Suprapubic skin (tissue), 4 donors: ENCODE measurements around the gene TRIM47. TPM values are rescaled to one million over a fixed set of nuclear protein-coding genes. Genes with fewer than 3 reads are reported as not detected.
"Not testable (repeated sequence)": the region's sequence is repeated elsewhere in the genome, so short reads cannot be mapped to it uniquely, and the experiment has no call there.

ENCODE experiments used
- DNase-seq, 2 donors: peaks; one replicate each; pipeline ENCODE4 v3.0.0-alpha.2; 2019; ENCODE audit warnings: low spot score in 2 of 2
- H3K27ac ChIP-seq: fragments of 200-600 bp; sonication (generic); one replicate; pipeline ENCODE4 v1.5.1; 2019
- H3K27me3 ChIP-seq: fragments of 200-600 bp; sonication (generic); one replicate; pipeline ENCODE4 v1.5.1; 2019
- H3K36me3 ChIP-seq: fragments of 200-600 bp; sonication (generic); one replicate; pipeline ENCODE4 v1.5.1; 2019
- H3K4me1 ChIP-seq: fragments of 200-600 bp; sonication (generic); one replicate; pipeline ENCODE4 v1.5.1; 2019
- H3K4me3 ChIP-seq: fragments of 200-600 bp; sonication (generic); one replicate; pipeline ENCODE4 v1.5.1; 2019; ENCODE audit warnings: mild to moderate bottlenecking
- H3K9me3 ChIP-seq: fragments of 200-600 bp; sonication (generic); one replicate; pipeline ENCODE4 v1.5.1; 2019
- EP300 ChIP-seq: sonication (generic); formaldehyde crosslinking; IDR thresholded peaks from one replicate; pipeline ENCODE4 v1.6.1; 2017; ENCODE audit warnings: antibody characterized with exemption
- POLR2A ChIP-seq, 2 donors: fragments of 450-650 bp; IDR thresholded peaks; one replicate each; pipeline ENCODE4 v1.6.1; 2017; ENCODE audit warnings: antibody characterized with exemption in 2 of 2, mild to moderate bottlenecking in 2 of 2, moderate library complexity in 2 of 2
- POLR2AphosphoS5 ChIP-seq, 3 donors: sonication (generic); formaldehyde crosslinking; IDR thresholded peaks; one replicate each; pipeline ENCODE4 v1.6.1; 2017; ENCODE audit warnings: antibody characterized with exemption in 3 of 3
- WGBS: methylation state at CpG from one replicate; pipeline ENCODE4 v1.1.5; 2018; 5-methylcytosine and 5-hydroxymethylcytosine counted together
- total RNA-seq, 4 donors: library from RNA; depleted of rRNA; stranded (reverse); fragments of >200 nt; gene quantifications; one replicate each; pipeline ENCODE4 v1.1.0, GENCODE V29; 2016
- TF ChIP-seq, protein P1 (sequence below), 2 donors: fragments of 200-600 bp in 1 of 2; fragments of 450-650 bp in 1 of 2; sonication (generic) in 1 of 2; IDR thresholded peaks; one replicate each; pipeline ENCODE4 v1.5.1; 2016 to 2019; ENCODE audit warnings: antibody characterized with exemption in 2 of 2, mild to moderate bottlenecking in 1 of 2, moderate library complexity in 1 of 2

The TRIM47 gene
- total RNA-seq, 4 donors from 2014 or later, result 22.8 to 43.1 (median 27.7) TPM

DNA sequence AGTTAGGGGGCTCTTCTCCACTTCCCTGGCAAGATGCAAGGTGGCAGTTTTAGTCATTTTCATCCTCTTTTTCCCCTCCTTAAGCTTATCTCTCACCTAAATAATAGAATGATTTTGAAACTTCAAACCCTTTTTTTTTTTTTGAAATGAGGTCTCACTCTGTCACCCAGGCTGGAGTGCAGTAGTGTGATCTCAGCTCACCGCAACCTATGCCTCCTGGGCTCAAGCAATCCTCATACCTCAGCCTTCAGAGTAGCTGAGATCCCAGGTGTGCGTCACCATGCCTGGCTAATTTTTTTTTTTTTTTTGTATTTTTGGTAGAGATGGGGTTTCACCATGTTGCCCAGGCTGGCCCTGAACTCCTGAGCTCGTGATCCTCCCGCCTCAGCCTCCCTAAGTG lies 13.5 kb downstream of the TRIM47 start:
- not testable (repeated sequence) for DNase-seq, H3K4me3 ChIP-seq, H3K9me3 ChIP-seq, H3K36me3 ChIP-seq, H3K27me3 ChIP-seq
- H3K4me1 ChIP-seq, result peaks cover 40% of the 10 kb centered on the region
- H3K27ac ChIP-seq, result peak overlapping the region; percentile 13
- WGBS, result 56% methylated on average over 4 of the region's 4 CpGs

DNA sequence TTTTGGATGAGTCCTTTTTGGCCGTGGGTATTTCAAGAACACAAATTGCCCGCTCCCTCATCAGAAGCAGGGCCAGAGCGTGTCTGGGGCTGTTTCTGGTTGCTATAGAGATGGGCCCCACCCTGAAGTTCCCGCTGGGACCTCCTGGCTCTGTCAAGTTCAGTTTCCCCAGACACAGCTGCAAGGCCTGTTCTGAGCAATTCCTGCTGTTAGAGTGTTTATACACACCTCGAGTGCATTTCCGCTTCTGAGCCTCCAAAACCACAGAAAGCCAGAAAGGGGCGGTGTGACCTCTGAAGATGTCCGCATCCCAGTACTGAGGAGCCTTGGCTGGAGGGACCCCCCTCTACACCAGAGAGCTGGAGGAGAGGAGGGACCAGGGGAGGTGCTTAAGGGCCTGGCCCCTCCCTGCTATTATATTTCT lies 13.9 kb downstream of the TRIM47 start:
- TF ChIP-seq POLR2A (IDR thresholded peaks at IDR 0.05) (no peak), POLR2AphosphoS5 (IDR thresholded peaks at IDR 0.05) (no peak), EP300 (no peak)
- TF ChIP-seq, protein P1, sequence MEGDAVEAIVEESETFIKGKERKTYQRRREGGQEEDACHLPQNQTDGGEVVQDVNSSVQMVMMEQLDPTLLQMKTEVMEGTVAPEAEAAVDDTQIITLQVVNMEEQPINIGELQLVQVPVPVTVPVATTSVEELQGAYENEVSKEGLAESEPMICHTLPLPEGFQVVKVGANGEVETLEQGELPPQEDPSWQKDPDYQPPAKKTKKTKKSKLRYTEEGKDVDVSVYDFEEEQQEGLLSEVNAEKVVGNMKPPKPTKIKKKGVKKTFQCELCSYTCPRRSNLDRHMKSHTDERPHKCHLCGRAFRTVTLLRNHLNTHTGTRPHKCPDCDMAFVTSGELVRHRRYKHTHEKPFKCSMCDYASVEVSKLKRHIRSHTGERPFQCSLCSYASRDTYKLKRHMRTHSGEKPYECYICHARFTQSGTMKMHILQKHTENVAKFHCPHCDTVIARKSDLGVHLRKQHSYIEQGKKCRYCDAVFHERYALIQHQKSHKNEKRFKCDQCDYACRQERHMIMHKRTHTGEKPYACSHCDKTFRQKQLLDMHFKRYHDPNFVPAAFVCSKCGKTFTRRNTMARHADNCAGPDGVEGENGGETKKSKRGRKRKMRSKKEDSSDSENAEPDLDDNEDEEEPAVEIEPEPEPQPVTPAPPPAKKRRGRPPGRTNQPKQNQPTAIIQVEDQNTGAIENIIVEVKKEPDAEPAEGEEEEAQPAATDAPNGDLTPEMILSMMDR (IDR thresholded peaks at IDR 0.05), result no peak
- Histone ChIP-seq H3K36me3 (no peaks in the 10 kb centered on the region), H3K4me3 (no peak overlapping the region), H3K27me3 (no peaks in the 10 kb centered on the region), H3K27ac (peak overlapping the region; percentile 13), H3K9me3 (no peaks in the 10 kb centered on the region), H3K4me1 (peaks cover 36% of the 10 kb centered on the region)
- DNase-seq, result peak; percentile 88 to 91
- 8% methylated on average over 5 of the region's 8 CpGs for WGBS

DNA sequence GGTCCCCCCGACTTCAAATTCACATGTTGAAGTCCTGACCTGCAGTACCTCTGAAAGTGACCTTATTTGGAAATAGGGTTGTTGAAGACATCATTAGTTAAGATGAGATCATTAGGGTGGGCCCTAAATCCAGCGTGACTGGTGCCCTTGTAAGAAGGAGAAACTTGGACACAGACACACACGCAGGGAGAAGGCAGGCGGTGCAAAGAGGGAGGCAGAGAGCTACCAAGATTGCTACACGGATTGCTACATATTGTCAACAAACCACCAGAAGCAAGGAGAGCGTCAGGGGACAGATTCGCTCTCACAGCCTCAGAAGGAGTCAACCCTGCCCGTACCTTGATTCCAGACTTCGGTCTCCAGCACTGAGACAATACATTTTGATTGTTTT lies 16.5 kb downstream of the TRIM47 start:
- Histone ChIP-seq H3K4me1 (peaks cover 24% of the 10 kb centered on the region), H3K27me3 (no peaks in the 10 kb centered on the region), H3K4me3 (no peak overlapping the region), H3K36me3 (no peaks in the 10 kb centered on the region), H3K9me3 (no peaks in the 10 kb centered on the region), H3K27ac (peak overlapping the region; percentile 71)
- TF ChIP-seq POLR2AphosphoS5 (IDR thresholded peaks at IDR 0.05), result peak in 1 of 3 donors; percentile 67
- no peak for TF ChIP-seq EP300
- TF ChIP-seq, protein P1 (IDR thresholded peaks at IDR 0.05), result no peak
- peak in 1 of 2 donors; percentile 65 for TF ChIP-seq POLR2A (IDR thresholded peaks at IDR 0.05)
- WGBS, result 75% methylated on average over 9 of the region's 9 CpGs
- no peak for DNase-seq

DNA sequence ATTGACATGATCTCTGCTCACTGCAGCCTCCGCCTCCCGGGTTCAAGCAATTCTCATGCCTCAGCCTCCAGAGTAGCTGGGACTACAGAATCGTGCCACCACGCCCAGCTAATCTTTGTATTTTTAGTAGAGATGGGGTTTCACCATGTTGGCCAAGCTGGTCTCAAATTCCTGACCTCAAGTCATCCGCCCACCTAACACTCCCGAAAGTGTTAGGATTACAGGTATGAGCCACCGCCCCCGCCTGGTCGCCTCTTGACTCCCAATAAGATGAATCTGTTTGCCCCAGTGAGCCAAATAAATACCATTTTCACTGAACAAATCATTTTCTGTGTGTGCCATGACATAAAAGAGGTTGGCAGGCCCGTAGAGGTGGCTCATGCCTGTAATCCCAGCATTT lies 19.0 kb downstream of the TRIM47 start:
- H3K27ac ChIP-seq, result peak overlapping the region; percentile 26
- peaks cover 24% of the 10 kb centered on the region for H3K4me1 ChIP-seq
- whole genome bisulfite sequencing, result 91% methylated on average over 10 of the region's 10 CpGs
- H3K27me3 ChIP-seq, H3K4me3 ChIP-seq, H3K9me3 ChIP-seq, DNase-seq, H3K36me3 ChIP-seq: not testable (repeated sequence)

DNA sequence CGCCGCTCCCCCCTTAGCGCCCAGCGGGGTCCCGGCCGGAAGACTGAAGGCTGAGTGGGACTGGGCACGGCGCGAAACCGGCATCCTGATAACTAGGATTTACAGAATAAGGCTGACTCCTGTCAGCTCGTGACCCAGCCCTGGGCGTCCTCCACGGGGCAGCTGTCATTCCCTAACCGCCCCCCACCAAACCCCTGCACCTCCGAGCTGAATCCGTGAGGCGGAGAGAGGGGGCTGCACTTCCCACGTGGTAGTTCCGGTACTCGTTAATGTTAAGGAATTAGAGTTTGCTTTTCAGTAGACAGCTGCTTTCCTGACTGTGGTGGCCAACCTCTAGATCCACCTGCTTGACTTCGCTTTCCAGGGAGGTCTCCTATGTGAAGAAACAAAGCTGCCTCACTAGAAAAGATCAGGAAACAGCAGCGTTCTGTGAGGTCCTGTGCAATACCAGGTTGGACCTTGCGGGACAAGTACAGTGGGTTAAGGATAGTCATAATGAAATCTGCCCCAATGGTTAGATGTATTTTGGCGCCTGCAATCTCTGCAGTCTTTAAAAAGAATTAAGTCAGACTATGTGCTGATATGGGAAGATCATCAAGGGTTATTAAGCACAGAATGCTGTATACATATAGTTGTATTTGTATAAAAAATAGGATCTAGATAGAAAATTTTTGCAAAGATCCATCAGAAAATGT lies 22.2 kb downstream of the TRIM47 start:
- Histone ChIP-seq H3K36me3 (peaks cover 10% of the 10 kb centered on the region), H3K27ac (peak overlapping the region; percentile 93), H3K9me3 (no peaks in the 10 kb centered on the region), H3K4me1 (peaks cover 39% of the 10 kb centered on the region), H3K27me3 (no peaks in the 10 kb centered on the region), H3K4me3 (peak overlapping the region; percentile 61)
- TF ChIP-seq POLR2AphosphoS5 (IDR thresholded peaks at IDR 0.05), result no peak
- TF ChIP-seq EP300, result no peak
- TF ChIP-seq, protein P1 (IDR thresholded peaks at IDR 0.05), result no peak
- 11% methylated on average over 10 of the region's 24 CpGs for WGBS
- DNase-seq, result no peak

DNA sequence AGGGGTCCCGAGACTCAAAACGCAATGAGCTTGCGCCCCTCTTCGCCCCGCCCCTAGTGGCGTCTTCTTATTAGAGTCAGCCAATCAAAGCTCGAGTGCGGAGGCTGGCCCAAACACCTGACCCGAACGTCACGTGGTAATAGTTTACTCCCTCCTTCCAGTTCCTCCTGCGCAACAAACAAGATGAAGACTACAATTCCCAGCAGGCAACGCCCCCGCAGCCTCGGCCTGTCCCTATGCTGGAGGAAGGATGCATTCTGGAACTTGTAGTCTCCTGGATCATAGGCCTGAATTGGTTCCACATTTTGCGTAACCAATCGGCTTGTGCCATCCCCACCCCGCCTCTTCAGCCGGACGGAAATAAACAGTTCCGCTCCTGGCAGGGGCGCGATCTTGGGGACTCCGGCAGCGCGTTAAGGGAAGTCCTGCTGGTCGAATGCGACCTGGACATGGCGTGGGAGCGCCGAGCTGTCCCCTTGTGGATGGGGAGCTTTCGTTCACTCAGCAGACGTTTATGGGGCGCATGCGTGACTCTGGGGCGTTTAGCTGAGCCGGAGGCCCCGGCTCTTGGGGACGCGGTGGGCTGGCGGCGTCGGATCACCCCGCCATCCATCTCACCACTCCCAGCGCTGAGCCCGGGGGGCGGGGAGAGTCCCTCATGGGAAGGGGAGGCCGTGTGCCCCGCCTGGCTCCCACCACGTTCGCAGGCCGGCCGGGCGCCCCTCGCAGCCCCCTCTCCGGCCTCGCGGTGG lies 22.9 kb downstream of the TRIM47 start, which contains the start of gene WBP2:
TSS of gene WBP2 (minus strand) at position 26 of the 752 bp plus-strand sequence. CDS start 38 bp downstream, outside the sequence.
- WGBS, result 0% methylated on average over 15 of the region's 58 CpGs
- Histone ChIP-seq H3K4me3 (peak within 1 kb of the TSS; percentile 61), H3K4me1 (peaks cover 39% of the 10 kb centered on the region), H3K9me3 (no peaks in the 10 kb centered on the region), H3K27me3 (no peaks in the 10 kb centered on the region), H3K27ac (peak within 1 kb of the TSS; percentile 93), H3K36me3 (peaks cover 18% of the 10 kb centered on the region)
- TF ChIP-seq POLR2A (IDR thresholded peaks at IDR 0.05) (peak; percentile 94 to 98), EP300 (no peak), POLR2AphosphoS5 (IDR thresholded peaks at IDR 0.05) (peak; percentile 96 to 100 (median 99))
- TF ChIP-seq, protein P1 (IDR thresholded peaks at IDR 0.05), result peak; percentile 21 to 30
- DNase-seq, result peak; percentile 100
